Breast epithelium (tissue), 4 donors: Measurements from ENCODE around the gene ELMO2. TPM values are rescaled to one million over a fixed set of nuclear protein-coding genes. Genes with fewer than 3 reads are reported as not detected.

Experiments
- DNase-seq, 2 donors: peaks; one replicate each; pipeline ENCODE4 v3.0.0-alpha.2; 2019; ENCODE audit warnings: low spot score in 2 of 2
- H3K27ac ChIP-seq, 2 donors: fragments of 200-600 bp; sonication (generic) in 1 of 2; one replicate each; pipeline ENCODE4 v1.5.1; 2016 to 2019; ENCODE audit warnings: mild to moderate bottlenecking in 1 of 2
- H3K27me3 ChIP-seq, 2 donors: fragments of 200-600 bp; sonication (generic) in 1 of 2; one replicate each; pipeline versions ENCODE4 v1.5.1 to v1.6.0; 2017 to 2019; ENCODE audit warnings: control low read depth in 1 of 2, mild to moderate bottlenecking in 1 of 2
- H3K36me3 ChIP-seq: fragments of 200-600 bp; one replicate; pipeline ENCODE4 v1.5.1; 2019
- H3K4me1 ChIP-seq, 2 donors: fragments of 200-600 bp; sonication (generic); one replicate each; pipeline ENCODE4 v1.5.1; 2016 to 2019; ENCODE audit warnings: control low read depth in 1 of 2
- H3K4me3 ChIP-seq, 3 donors: fragments of 200-600 bp; sonication (generic); 1 replicate in 2 of 3; 2 replicates in 1 of 3; pipeline ENCODE4 v1.5.1; 2016 to 2019; ENCODE audit warnings: mild to moderate bottlenecking in 3 of 3, moderate library complexity in 2 of 3
- H3K9me3 ChIP-seq, 2 donors: fragments of 200-600 bp; sonication (generic) in 1 of 2; one replicate each; pipeline ENCODE4 v1.5.1; 2016 to 2019; ENCODE audit warnings: control low read depth in 1 of 2
- POLR2A ChIP-seq: fragments of 450-650 bp; IDR thresholded peaks from one replicate; pipeline ENCODE4 v1.6.1; 2016; ENCODE audit warnings: antibody characterized with exemption, mild to moderate bottlenecking, moderate library complexity
- POLR2AphosphoS5 ChIP-seq, 3 donors: sonication (generic); formaldehyde crosslinking; IDR thresholded peaks; one replicate each; pipeline ENCODE4 v1.6.1; 2017; ENCODE audit warnings: antibody characterized with exemption in 3 of 3
- intact Hi-C: fragments of 100-400 bp; cut with DNase I; formaldehyde crosslinking; loops from one replicate; pipeline ENCODE4 v1.15.1; 2023; ENCODE audit warnings: low total_unique reads
- total RNA-seq, 3 donors: library from RNA; depleted of rRNA; stranded (reverse); fragments of >200 nt; gene quantifications; one replicate each; pipeline ENCODE4 v1.1.0, GENCODE V29; 2016
- TF ChIP-seq, protein P1 (sequence below), 3 donors: fragments of 450-650 bp; IDR thresholded peaks; one replicate each; pipeline ENCODE4 v1.5.1; 2016 to 2017; ENCODE audit warnings: antibody characterized with exemption in 3 of 3, mild to moderate bottlenecking in 3 of 3, moderate library complexity in 3 of 3

The ELMO2 gene, protein sequence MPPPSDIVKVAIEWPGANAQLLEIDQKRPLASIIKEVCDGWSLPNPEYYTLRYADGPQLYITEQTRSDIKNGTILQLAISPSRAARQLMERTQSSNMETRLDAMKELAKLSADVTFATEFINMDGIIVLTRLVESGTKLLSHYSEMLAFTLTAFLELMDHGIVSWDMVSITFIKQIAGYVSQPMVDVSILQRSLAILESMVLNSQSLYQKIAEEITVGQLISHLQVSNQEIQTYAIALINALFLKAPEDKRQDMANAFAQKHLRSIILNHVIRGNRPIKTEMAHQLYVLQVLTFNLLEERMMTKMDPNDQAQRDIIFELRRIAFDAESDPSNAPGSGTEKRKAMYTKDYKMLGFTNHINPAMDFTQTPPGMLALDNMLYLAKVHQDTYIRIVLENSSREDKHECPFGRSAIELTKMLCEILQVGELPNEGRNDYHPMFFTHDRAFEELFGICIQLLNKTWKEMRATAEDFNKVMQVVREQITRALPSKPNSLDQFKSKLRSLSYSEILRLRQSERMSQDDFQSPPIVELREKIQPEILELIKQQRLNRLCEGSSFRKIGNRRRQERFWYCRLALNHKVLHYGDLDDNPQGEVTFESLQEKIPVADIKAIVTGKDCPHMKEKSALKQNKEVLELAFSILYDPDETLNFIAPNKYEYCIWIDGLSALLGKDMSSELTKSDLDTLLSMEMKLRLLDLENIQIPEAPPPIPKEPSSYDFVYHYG
- 10 to 100 TPM; 41.0 to 63.3 (median 50.8) TPM for total RNA-seq

DNA sequence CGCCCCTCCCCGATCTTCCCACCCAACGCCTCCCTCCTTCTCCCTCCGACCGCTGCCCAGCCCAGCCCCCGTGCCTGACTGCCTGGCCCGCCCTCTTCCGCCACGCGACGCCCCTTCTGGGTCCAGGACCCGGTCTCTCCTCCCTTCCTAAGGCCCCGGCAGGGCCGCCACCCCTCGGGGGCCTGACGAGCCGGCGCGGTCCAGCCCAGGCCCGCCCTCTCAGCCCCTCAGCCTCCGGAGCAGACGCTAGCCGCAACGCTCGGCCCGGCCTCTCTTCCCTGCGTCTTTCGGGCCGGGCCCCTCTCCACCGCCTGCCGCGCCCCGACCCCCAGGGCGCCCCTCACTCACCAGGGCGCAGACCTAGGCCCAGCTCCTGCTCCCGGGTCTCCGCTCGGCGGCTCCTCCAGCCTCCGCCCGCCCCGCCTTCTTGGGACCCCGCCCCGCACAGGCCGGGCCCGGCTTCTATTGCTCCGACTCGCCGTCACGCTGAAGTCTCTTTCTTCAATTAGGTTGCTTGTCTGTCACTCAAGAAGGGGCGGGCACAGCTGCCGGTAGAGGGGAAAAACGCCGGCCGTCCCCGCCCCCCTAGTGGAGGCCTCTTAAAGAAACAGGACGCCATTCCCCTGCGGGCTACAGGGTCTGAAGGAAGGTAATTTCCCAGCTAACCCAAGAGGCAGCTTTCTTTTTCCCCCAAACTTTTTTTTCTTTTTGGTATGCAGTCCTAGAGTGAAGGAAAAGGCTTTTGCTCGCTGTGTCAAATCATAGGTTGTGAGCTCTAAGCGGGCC is at the start of gene ELMO2:
Gene ELMO2, minus strand, starts transcription at position 416 of the 786 bp plus-strand sequence. CDS start 12,133 bp downstream, outside the sequence.
- intact Hi-C loops, result no loop called here
- H3K27me3 ChIP-seq, result no peaks in the 10 kb centered on the region
- peak; percentile 57 for TF ChIP-seq POLR2A
- peak; percentile 27 to 75 (median 73) for TF ChIP-seq POLR2AphosphoS5 (IDR thresholded peaks at IDR 0.05)
- TF ChIP-seq, protein P1, sequence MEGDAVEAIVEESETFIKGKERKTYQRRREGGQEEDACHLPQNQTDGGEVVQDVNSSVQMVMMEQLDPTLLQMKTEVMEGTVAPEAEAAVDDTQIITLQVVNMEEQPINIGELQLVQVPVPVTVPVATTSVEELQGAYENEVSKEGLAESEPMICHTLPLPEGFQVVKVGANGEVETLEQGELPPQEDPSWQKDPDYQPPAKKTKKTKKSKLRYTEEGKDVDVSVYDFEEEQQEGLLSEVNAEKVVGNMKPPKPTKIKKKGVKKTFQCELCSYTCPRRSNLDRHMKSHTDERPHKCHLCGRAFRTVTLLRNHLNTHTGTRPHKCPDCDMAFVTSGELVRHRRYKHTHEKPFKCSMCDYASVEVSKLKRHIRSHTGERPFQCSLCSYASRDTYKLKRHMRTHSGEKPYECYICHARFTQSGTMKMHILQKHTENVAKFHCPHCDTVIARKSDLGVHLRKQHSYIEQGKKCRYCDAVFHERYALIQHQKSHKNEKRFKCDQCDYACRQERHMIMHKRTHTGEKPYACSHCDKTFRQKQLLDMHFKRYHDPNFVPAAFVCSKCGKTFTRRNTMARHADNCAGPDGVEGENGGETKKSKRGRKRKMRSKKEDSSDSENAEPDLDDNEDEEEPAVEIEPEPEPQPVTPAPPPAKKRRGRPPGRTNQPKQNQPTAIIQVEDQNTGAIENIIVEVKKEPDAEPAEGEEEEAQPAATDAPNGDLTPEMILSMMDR (IDR thresholded peaks at IDR 0.05), result peak; percentile 24 to 42 (median 30)
- H3K36me3 ChIP-seq, result no peaks in the 10 kb centered on the region
- H3K4me3 ChIP-seq, result peak within 1 kb of the TSS; percentile 82 to 85 (median 83)
- H3K4me1 ChIP-seq, result peaks cover 2 to 18% of the 10 kb centered on the region in 2 donors
- H3K9me3 ChIP-seq, result no peaks in the 10 kb centered on the region
- peak within 1 kb of the TSS; percentile 89 to 93 for H3K27ac ChIP-seq
- peak; percentile 96 to 98 for DNase-seq

DNA sequence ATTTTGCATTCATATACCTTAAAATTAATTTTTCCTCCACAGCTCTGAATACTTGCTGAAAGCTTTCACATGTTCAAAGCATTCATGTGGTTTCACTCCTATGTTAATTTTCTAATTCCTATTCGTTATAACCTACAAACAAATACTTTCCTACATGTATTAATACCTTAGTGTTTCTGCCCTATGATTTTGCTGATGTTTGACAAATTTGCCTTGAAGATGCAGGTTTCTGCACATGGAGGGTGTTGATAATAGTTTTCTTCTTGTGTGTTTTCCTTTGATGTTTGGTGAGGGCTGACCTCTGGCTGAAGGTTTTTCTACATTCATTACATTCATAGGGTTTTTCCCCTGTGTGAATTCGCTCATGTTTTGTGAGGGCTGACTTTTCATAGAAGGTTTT is 49.3 kb upstream of the ELMO2 start:
- Histone ChIP-seq H3K4me1 (no peaks in the 10 kb centered on the region), H3K36me3 (no peaks in the 10 kb centered on the region), H3K9me3 (peaks cover 0 to 5% of the 10 kb centered on the region in 2 donors), H3K4me3 (no peak overlapping the region), H3K27ac (no peak overlapping the region), H3K27me3 (no peaks in the 10 kb centered on the region)
- no peak for DNase-seq
- TF ChIP-seq POLR2A (no peak), POLR2AphosphoS5 (IDR thresholded peaks at IDR 0.05) (no peak)
- TF ChIP-seq, protein P1 (IDR thresholded peaks at IDR 0.05), result no peak
- intact Hi-C loops, result no loop called here

DNA sequence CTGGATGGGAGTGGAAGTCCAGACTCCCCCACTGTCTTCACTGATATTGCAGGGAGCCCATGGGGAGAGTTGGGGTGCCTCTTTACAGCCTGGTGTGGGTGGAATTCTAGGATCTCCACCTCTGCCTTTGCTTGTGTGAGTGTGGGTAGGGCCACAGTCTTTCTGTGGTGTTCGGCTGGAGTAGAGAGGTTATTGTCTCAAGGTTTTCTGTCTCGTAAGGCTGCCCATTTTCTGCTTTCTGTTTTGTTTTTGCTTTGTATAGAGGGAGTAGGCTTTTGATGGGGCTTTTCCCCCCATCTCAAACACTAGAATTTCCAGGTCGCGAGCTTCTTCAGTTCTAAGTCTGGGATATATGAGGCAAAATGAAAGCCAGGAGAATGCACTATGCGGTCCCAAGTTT is 40.4 kb upstream of the ELMO2 start:
- no peaks in the 10 kb centered on the region for H3K36me3 ChIP-seq
- H3K4me3 ChIP-seq, result no peak overlapping the region
- H3K27ac ChIP-seq, result no peak overlapping the region
- H3K4me1 ChIP-seq, result no peaks in the 10 kb centered on the region
- TF ChIP-seq POLR2A, result no peak
- intact Hi-C loops, result loop anchor here (2.0 kb wide), 1 partner anchor 74 kb away; no protein-coding TSS in a partner anchor
- H3K27me3 ChIP-seq, result no peaks in the 10 kb centered on the region
- DNase-seq, result no peak
- no peaks in the 10 kb centered on the region for H3K9me3 ChIP-seq

DNA sequence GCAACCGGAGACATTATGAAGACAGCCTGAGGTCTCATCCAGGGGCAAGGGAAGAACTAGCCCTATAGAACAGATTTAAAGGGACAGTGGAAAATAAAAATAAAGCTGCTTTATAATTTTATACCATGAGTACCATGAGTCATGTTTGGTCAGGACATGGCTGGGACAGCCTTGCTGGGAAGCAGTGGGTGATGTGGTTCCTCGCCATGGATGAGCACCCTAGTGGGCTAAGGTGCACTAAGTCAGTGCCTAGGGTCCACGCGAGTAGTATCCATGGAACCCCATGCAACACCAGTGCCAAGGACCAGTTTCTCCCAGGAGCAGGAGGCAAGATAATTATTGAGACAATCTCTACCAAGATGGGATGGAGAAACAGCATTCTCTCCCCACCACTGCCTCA is 33.4 kb upstream of the ELMO2 start:
- no peak for DNase-seq
- no peak overlapping the region for H3K27ac ChIP-seq
- intact Hi-C loops, result no loop called here
- no peaks in the 10 kb centered on the region for H3K27me3 ChIP-seq
- TF ChIP-seq, protein P1 (IDR thresholded peaks at IDR 0.05), result no peak
- TF ChIP-seq POLR2AphosphoS5 (IDR thresholded peaks at IDR 0.05) (no peak), POLR2A (no peak)
- H3K9me3 ChIP-seq, result no peaks in the 10 kb centered on the region
- H3K4me3 ChIP-seq, result no peak overlapping the region
- H3K36me3 ChIP-seq, result no peaks in the 10 kb centered on the region
- H3K4me1 ChIP-seq, result no peaks in the 10 kb centered on the region

DNA sequence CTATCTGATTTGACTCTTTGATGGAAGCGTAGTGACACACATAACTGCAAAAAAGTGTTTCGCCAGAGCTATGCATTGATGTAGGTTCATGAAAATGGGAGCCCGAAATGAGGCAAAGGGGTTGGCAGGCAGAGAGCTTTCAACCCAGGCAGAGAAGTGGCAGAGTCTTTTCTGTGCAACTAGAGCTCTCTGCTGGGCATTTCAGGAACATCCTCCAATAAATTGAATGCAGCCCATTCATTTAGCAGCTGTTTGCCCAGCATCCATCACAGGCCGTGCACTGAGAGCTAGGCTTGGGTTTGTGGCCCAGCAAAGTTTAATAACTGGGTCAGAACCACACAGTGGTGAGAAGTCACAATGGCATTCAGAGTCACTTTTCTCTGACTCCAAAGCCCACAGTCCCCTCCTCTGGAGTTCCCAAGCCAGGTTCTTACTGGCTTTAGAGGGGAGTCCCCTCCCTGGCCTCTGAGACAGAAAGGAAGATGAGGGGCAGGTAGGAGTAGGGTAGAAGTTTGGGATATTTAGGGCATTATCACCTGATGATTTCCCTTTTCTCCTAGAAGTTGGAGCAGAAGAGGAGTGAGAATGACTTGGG is 31.8 kb upstream of the ELMO2 start:
- Histone ChIP-seq H3K36me3 (no peaks in the 10 kb centered on the region), H3K27ac (no peak overlapping the region), H3K27me3 (peaks cover 0 to 2% of the 10 kb centered on the region in 2 donors), H3K9me3 (no peaks in the 10 kb centered on the region), H3K4me1 (no peaks in the 10 kb centered on the region), H3K4me3 (no peak overlapping the region)
- no peak for DNase-seq
- no peak for TF ChIP-seq POLR2AphosphoS5 (IDR thresholded peaks at IDR 0.05)
- TF ChIP-seq POLR2A, result no peak
- TF ChIP-seq, protein P1 (IDR thresholded peaks at IDR 0.05), result no peak
- intact Hi-C loops, result no loop called here
